D721Med (cell line): ENCODE data around the gene AIG1.

ENCODE experiments used
- DNase-seq: peaks from one replicate; pipeline ENCODE4 v3.0.0; 2011; ENCODE audit warnings: low spot score; ENCODE audit not compliant: insufficient read length
- FAIRE-seq: peaks from 2 replicates; lab custom pipeline; 2011; peaks lifted over from hg19 to GRCh38; lab: Jason Lieb, UNC
- CTCF ChIP-seq: IDR thresholded peaks from 2 replicates; pipeline ENCODE4 v1.5.1; 2012; ENCODE audit warnings: mild to moderate bottlenecking, control low read depth; ENCODE audit not compliant: insufficient read depth; ENCODE audit errors: missing control alignments

Gene AIG1

GRCh38 chr6:143258945-143259344, 198.3 kb downstream of the AIG1 start:
- no peak for TF ChIP-seq CTCF
- no peak for FAIRE-seq
- no peak for DNase-seq

GRCh38 chr6:143260857-143261256, 200.2 kb downstream of the AIG1 start:
- no peak for TF ChIP-seq CTCF
- DNase-seq (no peak), FAIRE-seq (no peak)

GRCh38 chr6:143261899-143262436, 201.3 kb downstream of the AIG1 start:
- FAIRE-seq, result no peak
- no peak for TF ChIP-seq CTCF
- DNase-seq, result no peak

GRCh38 chr6:143262859-143263258, 202.2 kb downstream of the AIG1 start:
- FAIRE-seq, result no peak
- DNase-seq, result no peak
- no peak for TF ChIP-seq CTCF

- DNase-seq, result no peak
- FAIRE-seq, result no peak
- no peak for TF ChIP-seq CTCF
Measured at GRCh38 chr6:143264379-143264778, 203.7 kb downstream of the AIG1 start.

- no peak for TF ChIP-seq CTCF
- DNase-seq (no peak), FAIRE-seq (no peak)
Measured at GRCh38 chr6:143264986-143265764, 204.5 kb downstream of the AIG1 start.

- TF ChIP-seq CTCF, result no peak
- no peak for DNase-seq
- FAIRE-seq, result no peak
Measured at GRCh38 chr6:143267760-143268159, 207.1 kb downstream of the AIG1 start.
